Measurements from ENCODE around the gene PCDHGA4.

PCDHGA4 gene

DNA sequence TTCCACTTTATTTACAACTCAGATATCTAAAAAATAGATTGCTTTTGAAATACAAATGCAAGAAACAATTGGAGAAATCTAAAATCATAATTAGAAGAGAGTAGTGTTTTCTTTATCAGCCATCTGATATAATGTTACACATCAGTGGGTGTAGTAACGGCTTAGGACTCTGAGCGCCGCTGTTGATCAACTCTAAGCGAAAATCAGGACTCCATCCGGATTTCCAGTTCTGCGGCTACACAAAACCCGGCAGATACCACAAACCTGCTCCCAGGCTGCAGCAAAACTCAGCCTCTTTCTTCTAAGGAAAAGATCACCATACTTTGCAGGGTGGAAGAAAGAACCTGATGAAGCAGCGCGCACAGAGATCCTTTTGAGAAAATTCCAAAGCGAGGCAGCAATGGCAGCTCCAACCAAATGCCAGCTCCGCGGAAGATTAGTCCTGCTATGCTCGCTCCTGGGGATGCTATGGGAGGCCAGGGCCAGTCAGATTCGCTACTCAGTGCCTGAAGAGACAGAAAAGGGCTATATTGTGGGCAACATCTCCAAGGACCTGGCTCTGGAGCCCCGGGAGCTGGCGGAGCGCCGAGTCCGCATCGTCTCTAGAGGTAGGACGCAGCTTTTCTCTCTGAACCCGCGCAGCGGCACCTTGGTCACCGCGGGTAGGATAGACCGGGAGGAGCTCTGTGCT, 47.9 kb downstream of the PCDHGA4 start, which contains the start of gene PCDHGA9:
TSS of gene PCDHGA9 (plus strand) at position 226 of the 691 bp plus-strand sequence. CDS start at position 401, 175 bp downstream.
- H3K4me3 ChIP-seq (ENCODE audit: low read depth, low read length), result no peak within 1 kb of the TSS
- no peak; the same call in 1 of the 2 replicates for TF ChIP-seq CTCF (IDR thresholded peaks at IDR 0.05; ENCODE audit: low read depth, low read length)

DNA sequence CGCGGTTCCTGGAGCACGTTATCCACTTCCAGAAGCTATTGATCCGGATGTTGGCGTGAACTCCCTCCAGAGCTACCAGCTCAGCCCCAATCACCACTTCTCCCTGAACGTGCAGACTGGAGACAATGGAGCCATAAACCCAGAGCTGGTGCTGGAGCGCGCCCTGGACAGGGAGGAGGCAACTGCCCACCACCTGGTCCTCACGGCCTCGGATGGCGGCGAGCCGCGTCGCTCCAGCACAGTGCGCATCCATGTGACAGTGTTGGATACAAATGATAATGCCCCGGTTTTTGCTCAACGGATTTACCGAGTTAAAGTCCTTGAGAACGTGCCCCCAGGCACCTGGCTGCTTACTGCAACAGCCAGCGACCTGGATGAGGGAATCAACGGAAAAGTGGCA, 48.6 kb downstream of the PCDHGA4 start:
- H3K4me3 ChIP-seq (ENCODE audit: low read depth, low read length), result no peak overlapping the region
- TF ChIP-seq CTCF (IDR thresholded peaks at IDR 0.05; ENCODE audit: low read depth, low read length), result no peak

All from WI38 (cell line).